ENCODE data around the gene RASSF7.
A peak's percentile ranks its signal among the peaks of the same experiment; 100 is the strongest.

RASSF7 gene

GRCh38 chr11:536841-537621 is 23.7 kb upstream of the RASSF7 start, which contains the start of gene LRRC56:
Gene LRRC56, plus strand, starts transcription at chr11:537527. Its CDS starts 3,158 bp downstream, at chr11:540685.
- DNase-seq (ENCODE audit: low spot score) = peak; percentile 98
- in situ Hi-C loops (cut with MboI; ENCODE audit: low sequenced_read_pairs, unreplicated experiment) = no loop called here
- TF ChIP-seq CTCF (IDR thresholded peaks at IDR 0.05; ENCODE audit: borderline replicate concordance, control extremely low read depth, extremely low read depth, insufficient read depth, missing control alignments) = no peak

- no peak for DNase-seq (ENCODE audit: low spot score)
- in situ Hi-C loops (cut with MboI; ENCODE audit: low sequenced_read_pairs, unreplicated experiment) = no loop called here
- TF ChIP-seq CTCF (IDR thresholded peaks at IDR 0.05; ENCODE audit: borderline replicate concordance, control extremely low read depth, extremely low read depth, insufficient read depth, missing control alignments) = no peak
Observed at GRCh38 chr11:537622-538430, 22.9 kb upstream of the RASSF7 start.

GRCh38 chr11:538431-539051 is 22.2 kb upstream of the RASSF7 start:
- DNase-seq (ENCODE audit: low spot score) = no peak
- in situ Hi-C loops (cut with MboI; ENCODE audit: low sequenced_read_pairs, unreplicated experiment) = no loop called here
- TF ChIP-seq CTCF (IDR thresholded peaks at IDR 0.05; ENCODE audit: borderline replicate concordance, control extremely low read depth, extremely low read depth, insufficient read depth, missing control alignments) = no peak

- in situ Hi-C loops (cut with MboI; ENCODE audit: low sequenced_read_pairs, unreplicated experiment) = no loop called here
- DNase-seq (ENCODE audit: low spot score) = no peak
- no peak for TF ChIP-seq CTCF (IDR thresholded peaks at IDR 0.05; ENCODE audit: borderline replicate concordance, control extremely low read depth, extremely low read depth, insufficient read depth, missing control alignments)
Observed at GRCh38 chr11:539971-540481, 20.7 kb upstream of the RASSF7 start.

- TF ChIP-seq CTCF (IDR thresholded peaks at IDR 0.05; ENCODE audit: borderline replicate concordance, control extremely low read depth, extremely low read depth, insufficient read depth, missing control alignments) = no peak
- in situ Hi-C loops (cut with MboI; ENCODE audit: low sequenced_read_pairs, unreplicated experiment) = no loop called here
- DNase-seq (ENCODE audit: low spot score) = no peak
Observed at GRCh38 chr11:540583-541432, 20.0 kb upstream of the RASSF7 start.

All from GM13976 (cell line).